PC-3 (cell line): ENCODE measurements around the gene NUP62. TPM values are rescaled to one million over a fixed set of nuclear protein-coding genes. Genes with fewer than 3 reads are reported as not detected.

Experiments used
- ATAC-seq: fragments of 200-7000 bp; cut with Tn5 transposase; 2 replicates; pipeline ENCODE4 v1.9.1; 2020; ENCODE audit warnings: mild to moderate bottlenecking, moderate library complexity
- BruUV-seq: library from RNA; stranded (reverse); fragments of 400-500 nt; replicated peaks from 2 replicates; lab custom pipeline; 2021; lab: Mats Ljungman, UMichigan
- CTCF ChIA-PET: fragments of 300-600 bp; sonication (Branson Sonifier 250); formaldehyde crosslinking; loops from one replicate; lab custom pipeline; 2022; ENCODE audit warnings: antibody characterized with exemption; lab: Charles Lee
- POLR2A ChIA-PET: fragments of 300-600 bp; sonication (Branson Sonifier 250); formaldehyde crosslinking; loops from one replicate; lab custom pipeline; 2022; ENCODE audit warnings: antibody characterized with exemption; ENCODE audit not compliant: unreplicated experiment; lab: Charles Lee
- DNase-seq: peaks from one replicate; pipeline ENCODE4 v3.0.0-alpha.2; 2015
- H2AFZ ChIP-seq: fragments of 300-600 bp; sonication (generic); 2 replicates; pipeline ENCODE4 v1.6.0; 2016; ENCODE audit warnings: antibody characterized with exemption, low read length
- H3F3A ChIP-seq: fragments of 300-600 bp; sonication (generic); one replicate; pipeline ENCODE4 v1.6.0; 2017; ENCODE audit warnings: antibody characterized with exemption, low read length, control low read depth, mild to moderate bottlenecking; ENCODE audit not compliant: unreplicated experiment
- H3K27ac ChIP-seq: fragments of 300-600 bp; sonication (generic); 2 replicates; pipeline ENCODE4 v1.5.1; 2016; ENCODE audit warnings: mild to moderate bottlenecking, low read length
- H3K27me3 ChIP-seq: fragments of 300-600 bp; sonication (generic); 2 replicates; pipeline ENCODE4 v1.6.1; 2016; ENCODE audit warnings: low read length, mixed read lengths
- H3K36me3 ChIP-seq: fragments of 300-600 bp; sonication (generic); 2 replicates; pipeline ENCODE4 v1.6.1; 2016; ENCODE audit warnings: low read depth, mixed run types, low read length, mixed read lengths
- H3K4me1 ChIP-seq: fragments of 300-600 bp; sonication (generic); 2 replicates; pipeline ENCODE4 v1.5.1; 2016; ENCODE audit warnings: low read length; ENCODE audit not compliant: insufficient read depth
- H3K4me2 ChIP-seq: fragments of 300-600 bp; sonication (generic); 2 replicates; pipeline ENCODE4 v1.6.0; 2016; ENCODE audit warnings: low read length
- H3K4me3 ChIP-seq: fragments of 300-600 bp; sonication (generic); 2 replicates; pipeline ENCODE4 v1.5.1; 2016; ENCODE audit warnings: mild to moderate bottlenecking, low read length, mixed read lengths
- H3K79me2 ChIP-seq: fragments of 300-600 bp; sonication (generic); 2 replicates; pipeline ENCODE4 v1.6.1; 2017; ENCODE audit warnings: low read length, mixed read lengths
- H3K9ac ChIP-seq: fragments of 300-600 bp; sonication (generic); 2 replicates; pipeline ENCODE4 v1.6.0; 2016; ENCODE audit warnings: mild to moderate bottlenecking, low read length
- H3K9me2 ChIP-seq: fragments of 300-600 bp; sonication (generic); replicated peaks from 2 replicates; pipeline ENCODE4 v1.6.1; 2016; ENCODE audit warnings: mixed run types, low read length, mixed read lengths
- H3K9me3 ChIP-seq: fragments of 300-600 bp; sonication (generic); 2 replicates; pipeline ENCODE4 v1.6.1; 2016; ENCODE audit warnings: low read length, mixed read lengths
- H4K20me1 ChIP-seq: fragments of 300-600 bp; sonication (generic); 2 replicates; pipeline ENCODE4 v1.6.1; 2016; ENCODE audit warnings: low read length, mixed read lengths
- CTCF ChIP-seq: fragments of 300-600 bp; sonication (generic); conservative IDR thresholded peaks from 2 replicates; pipeline ENCODE4 v1.5.1; 2017; ENCODE audit warnings: antibody characterized with exemption, low read depth, mild to moderate bottlenecking, low read length
- EZH2 ChIP-seq: fragments of 300-600 bp; sonication (generic); IDR thresholded peaks from one replicate; pipeline ENCODE4 v1.6.1; 2017; ENCODE audit warnings: antibody characterized with exemption, mild to moderate bottlenecking, low read length; ENCODE audit not compliant: unreplicated experiment
- EZH2phosphoT487 ChIP-seq: fragments of 300-600 bp; sonication (generic); IDR thresholded peaks from 2 replicates; pipeline ENCODE4 v1.6.1; 2018; ENCODE audit warnings: mild to moderate bottlenecking, antibody characterized with exemption, low read length, borderline replicate concordance
- intact Hi-C: fragments of 100-400 bp; cut with micrococcal nuclease; formaldehyde crosslinking; loops from 2 replicates; pipeline ENCODE4 v1.9.0; 2023
- total RNA-seq: library from RNA; depleted of rRNA; stranded (reverse); fragments of >200 nt; gene quantifications from 2 replicates; pipeline ENCODE4 v1.2.3, GENCODE V29; 2014

The NUP62 gene
- total RNA-seq, 1 experiment from 2014 or later = 129 TPM

GRCh38 chr19:49875857-49876421, 53.4 kb downstream of the NUP62 start:
- no peaks in the 10 kb centered on the region for H3F3A ChIP-seq
- peak overlapping the region; percentile 98 for H3K9ac ChIP-seq
- peak; percentile 34 for DNase-seq
- POLR2A ChIA-PET = interaction anchor here (0.6 kb wide), 1 partner anchor 36 kb away, joined by 31 read pairs; no protein-coding TSS in a partner anchor
- peak overlapping the region; percentile 93 for H3K4me3 ChIP-seq
- no peaks in the 10 kb centered on the region for H3K9me2 ChIP-seq
- H4K20me1 ChIP-seq = no peaks in the 10 kb centered on the region
- no peaks in the 10 kb centered on the region for H3K27me3 ChIP-seq
- 0 out of 2 replicates have a peak, but pooled peaks have one; percentile 6 for ATAC-seq
- 0 out of 2 replicates have a peak, but pooled peaks cover 12% of the 10 kb centered on the region for H3K36me3 ChIP-seq
- peak overlapping the region; percentile 98 for H3K4me2 ChIP-seq
- no TSS peak for BruUV-seq
- TF ChIP-seq EZH2phosphoT487 = no peak
- no peak for TF ChIP-seq CTCF
- TF ChIP-seq EZH2 = no peak
- peak overlapping the region; percentile 91 for H3K27ac ChIP-seq
- H3K79me2 ChIP-seq = peaks cover 41% of the 10 kb centered on the region
- H3K4me1 ChIP-seq = peaks cover 26% of the 10 kb centered on the region
- intact Hi-C loops = loop anchor here (5.0 kb wide), 1 partner anchor 199 kb away; the partner anchor contains the start of gene PRMT1
- H3K9me3 ChIP-seq = no peaks in the 10 kb centered on the region
- CTCF ChIA-PET = no interaction called here
- H2AFZ ChIP-seq = peak overlapping the region; percentile 80

GRCh38 chr19:49875177-49875576, 54.1 kb downstream of the NUP62 start:
- peaks cover 41% of the 10 kb centered on the region for H3K79me2 ChIP-seq
- POLR2A ChIA-PET = no interaction called here

More at GRCh38 chr19:49875177-49875576, 54.1 kb downstream of the NUP62 start:
- Histone ChIP-seq H4K20me1 (no peaks in the 10 kb centered on the region), H3K4me2 (peak overlapping the region; percentile 98), H2AFZ (no peak overlapping the region), H3K9me2 (no peaks in the 10 kb centered on the region), H3K9me3 (no peaks in the 10 kb centered on the region), H3K36me3 (0 out of 2 replicates have a peak, but pooled peaks cover 8% of the 10 kb centered on the region), H3K4me3 (peak overlapping the region; percentile 93), H3F3A (no peaks in the 10 kb centered on the region), H3K27ac (peak overlapping the region; percentile 91), H3K4me1 (peaks cover 34% of the 10 kb centered on the region), H3K9ac (peak overlapping the region; percentile 98), H3K27me3 (no peaks in the 10 kb centered on the region)
- ATAC-seq = no peak
- DNase-seq = no peak
- TF ChIP-seq CTCF = no peak
- no peak for TF ChIP-seq EZH2
- TF ChIP-seq EZH2phosphoT487 = no peak
- CTCF ChIA-PET = no interaction called here
- intact Hi-C loops = loop anchor here (5.0 kb wide), 1 partner anchor 198 kb away; the partner anchor contains the start of gene PRMT1
- BruUV-seq = no TSS peak
